CD4-positive, alpha-beta T cell treated with Interleukin-4 for 1 hour (primary cell): Measurements from ENCODE around the gene KIAA0825.

Source experiments
- DNase-seq, 2 donors: peaks; one replicate each; pipeline ENCODE4 v3.0.0-alpha.2; 2020 to 2022

KIAA0825 gene

GRCh38 chr5:94508461-94509148 is 109.8 kb downstream of the KIAA0825 start:
- DNase-seq: no peak

- no peak for DNase-seq
Measured at GRCh38 chr5:94505327-94506068, 112.9 kb downstream of the KIAA0825 start.

- DNase-seq: no peak
Measured at GRCh38 chr5:94503677-94504076, 114.7 kb downstream of the KIAA0825 start.

- no peak for DNase-seq
Measured at GRCh38 chr5:94501365-94501764, 117.0 kb downstream of the KIAA0825 start.

- no peak for DNase-seq
Measured at GRCh38 chr5:94499806-94500205, 118.6 kb downstream of the KIAA0825 start.

GRCh38 chr5:94498199-94498598 is 120.2 kb downstream of the KIAA0825 start:
- DNase-seq: no peak

GRCh38 chr5:94485067-94485466 is 133.3 kb downstream of the KIAA0825 start:
- DNase-seq: no peak

- DNase-seq: no peak
Measured at GRCh38 chr5:94481059-94481458, 137.3 kb downstream of the KIAA0825 start.

GRCh38 chr5:94480486-94480885 is 137.9 kb downstream of the KIAA0825 start:
- DNase-seq: no peak

- DNase-seq: no peak
Measured at GRCh38 chr5:94473936-94474335, 144.5 kb downstream of the KIAA0825 start.

- DNase-seq: no peak
Measured at GRCh38 chr5:94471521-94471920, 146.9 kb downstream of the KIAA0825 start.

GRCh38 chr5:94470802-94471201 is 147.6 kb downstream of the KIAA0825 start:
- DNase-seq: no peak

GRCh38 chr5:94469894-94470329 is 148.5 kb downstream of the KIAA0825 start:
- DNase-seq: no peak

- no peak for DNase-seq
Measured at GRCh38 chr5:94467954-94468930, 150.2 kb downstream of the KIAA0825 start.

GRCh38 chr5:94467346-94467953 is 151.0 kb downstream of the KIAA0825 start:
- DNase-seq: no peak

- DNase-seq: no peak
Measured at GRCh38 chr5:94463739-94464138, 154.7 kb downstream of the KIAA0825 start.

GRCh38 chr5:94461131-94461530 is 157.3 kb downstream of the KIAA0825 start:
- no peak for DNase-seq

- DNase-seq: no peak
Measured at GRCh38 chr5:94459915-94460314, 158.5 kb downstream of the KIAA0825 start.

- no peak for DNase-seq
Measured at GRCh38 chr5:94457788-94458187, 160.6 kb downstream of the KIAA0825 start.

- DNase-seq: no peak
Measured at GRCh38 chr5:94445726-94446125, 172.7 kb downstream of the KIAA0825 start.

- DNase-seq: no peak
Measured at GRCh38 chr5:94442991-94443390, 175.4 kb downstream of the KIAA0825 start.

GRCh38 chr5:94442076-94442475 is 176.3 kb downstream of the KIAA0825 start:
- no peak for DNase-seq

- DNase-seq: no peak
Measured at GRCh38 chr5:94440015-94440414, 178.4 kb downstream of the KIAA0825 start.
